NCI-H187 treated with DMSO at 0.1 percent for 48 hours (cell line): ENCODE data around the gene BCCIP.

Source experiments
- DNase-seq: peaks from one replicate; lab custom pipeline; 2025; lab: John Stamatoyannopoulos, UW

The BCCIP gene

GRCh38 chr10:125797994-125798662, 25.2 kb upstream of the BCCIP start:
- DNase-seq, result no peak

GRCh38 chr10:125799451-125800182, 23.7 kb upstream of the BCCIP start:
- no peak for DNase-seq

DNA sequence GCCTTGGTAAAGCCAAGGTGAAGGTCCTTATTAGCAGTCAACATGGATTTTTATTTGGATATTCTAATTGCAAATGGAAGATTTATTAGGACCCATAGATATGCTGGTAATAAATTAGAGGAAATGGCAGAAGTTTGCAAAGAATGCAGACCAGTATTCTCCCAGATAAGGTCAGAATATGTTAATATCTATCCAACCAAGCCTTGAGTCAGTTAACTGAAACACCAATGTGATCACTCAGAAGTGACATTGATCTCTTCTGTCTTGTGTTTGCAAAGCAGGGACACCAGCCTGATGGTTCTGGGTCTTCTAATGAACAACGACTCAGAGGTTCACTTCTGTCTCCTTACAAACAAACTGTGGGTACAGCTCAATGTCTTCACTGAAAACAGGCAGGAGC, 21.8 kb upstream of the BCCIP start:
- no peak for DNase-seq

DNA sequence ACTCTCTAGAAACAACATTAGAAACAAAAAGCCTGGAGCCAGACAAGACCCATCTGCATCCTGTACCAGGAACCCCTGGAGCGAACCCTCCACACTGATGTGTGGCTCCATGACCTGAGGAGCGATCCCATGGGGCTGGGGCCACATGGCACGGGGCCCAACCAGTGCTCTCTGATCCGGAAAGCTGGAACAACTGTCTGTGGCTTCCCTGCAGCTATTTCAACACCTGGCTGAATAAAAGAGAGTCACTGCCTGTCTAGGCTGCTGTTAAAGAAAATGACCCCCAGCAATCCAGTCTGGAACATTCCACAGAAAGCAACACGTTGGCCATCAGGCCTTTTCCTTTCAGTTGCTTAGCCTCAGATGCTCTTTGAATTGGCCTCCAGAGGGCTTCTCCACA, 21.2 kb upstream of the BCCIP start:
- DNase-seq, result no peak

GRCh38 chr10:125802739-125803138, 20.6 kb upstream of the BCCIP start:
- no peak for DNase-seq

DNA sequence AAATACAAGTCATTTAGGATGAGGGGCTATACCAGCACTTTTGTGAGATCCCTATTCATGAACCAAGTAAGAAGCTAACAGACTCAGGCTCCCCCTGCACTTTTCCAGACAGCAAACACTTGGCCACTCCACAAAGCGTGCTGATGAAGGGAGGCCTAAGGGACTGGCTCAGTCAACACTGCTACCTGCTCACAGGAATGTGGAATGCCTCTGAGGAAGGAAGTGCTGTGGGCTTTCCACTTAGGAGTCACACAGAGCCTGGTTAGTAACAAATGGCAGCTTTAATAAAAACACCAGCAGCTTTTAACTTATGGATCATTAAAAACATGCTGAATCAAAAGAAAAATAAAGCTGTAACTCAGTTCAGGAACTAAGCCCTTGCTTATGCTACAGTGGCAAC, 15.3 kb upstream of the BCCIP start:
- no peak for DNase-seq

GRCh38 chr10:125811251-125811650, 12.1 kb upstream of the BCCIP start:
- no peak for DNase-seq

DNA sequence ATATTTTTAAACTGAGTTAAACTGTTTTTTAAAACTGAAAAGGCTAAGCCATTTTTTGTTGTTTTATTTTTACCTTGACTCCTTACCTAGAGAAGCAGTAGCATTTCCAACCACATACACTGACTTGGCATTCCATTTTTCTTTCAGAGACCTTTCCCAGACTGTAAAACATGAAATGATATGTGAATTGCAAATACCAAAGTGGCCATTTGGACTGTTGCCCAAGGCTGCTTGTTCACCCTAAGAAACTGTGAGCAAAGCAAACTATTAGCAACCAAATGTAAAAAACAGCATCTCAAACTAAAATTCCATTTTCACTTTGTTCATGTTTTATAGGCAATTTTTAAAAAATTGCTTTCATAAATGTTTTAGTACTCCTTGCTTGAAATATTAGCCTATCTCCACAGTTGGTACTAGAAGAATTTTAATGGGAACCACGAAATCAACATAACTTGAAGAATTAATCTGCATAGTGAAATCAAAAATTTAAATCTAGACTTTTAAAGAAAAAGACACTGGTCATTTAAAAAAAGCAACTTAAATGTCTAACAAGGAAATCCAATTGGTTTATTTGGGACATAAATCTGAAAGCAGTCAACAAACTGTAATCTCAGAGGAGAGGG, 11.1 kb upstream of the BCCIP start:
- DNase-seq, result no peak

- no peak for DNase-seq
Measured at GRCh38 chr10:125815764-125816163, 7.6 kb upstream of the BCCIP start.

GRCh38 chr10:125816548-125816947, 6.8 kb upstream of the BCCIP start:
- no peak for DNase-seq

- DNase-seq, result no peak
Measured at GRCh38 chr10:125817337-125817946, 5.9 kb upstream of the BCCIP start.

DNA sequence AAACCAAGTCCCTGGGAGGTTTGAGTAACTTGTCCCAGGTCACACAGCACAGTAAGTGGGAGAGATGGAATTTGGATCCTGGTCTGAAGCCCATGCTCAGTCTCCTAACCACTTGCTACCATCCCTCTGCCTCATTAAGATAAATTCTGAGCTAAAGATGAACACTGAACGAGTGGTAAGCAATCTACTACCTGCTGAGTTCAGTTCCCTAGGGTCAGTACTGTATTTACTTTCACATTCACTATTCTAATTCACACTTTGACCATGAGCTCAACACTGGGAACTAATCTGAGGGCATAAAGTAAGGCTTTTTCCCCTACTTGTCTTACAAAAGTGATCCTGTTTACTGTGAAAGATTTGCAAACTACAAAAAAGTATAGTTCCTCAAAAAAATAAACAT, 2.6 kb upstream of the BCCIP start:
- no peak for DNase-seq

GRCh38 chr10:125823663-125824251, 411 bp downstream of the BCCIP start:
- no peak for DNase-seq

GRCh38 chr10:125824736-125825135, 1.4 kb downstream of the BCCIP start:
- no peak for DNase-seq

DNA sequence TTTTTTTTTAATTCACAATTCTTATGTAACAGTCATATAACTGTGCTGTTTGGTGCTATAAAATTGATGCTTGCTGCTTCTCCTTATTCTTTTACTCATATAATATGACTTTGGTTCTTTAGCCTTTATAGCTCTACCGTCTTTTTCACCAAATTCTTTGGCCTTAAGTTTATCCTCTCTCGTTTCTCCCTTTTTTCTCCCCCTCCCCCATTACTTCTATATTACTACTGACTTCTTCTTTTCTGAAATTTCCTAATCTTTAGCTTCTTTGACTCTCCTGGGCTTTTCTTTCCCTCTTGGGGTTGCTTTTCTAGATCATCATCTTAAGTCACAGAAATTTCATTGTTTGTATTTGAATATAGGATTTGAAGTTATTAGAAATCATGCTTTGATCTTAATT, 3.8 kb downstream of the BCCIP start:
- no peak for DNase-seq

GRCh38 chr10:125828311-125828710, 5.0 kb downstream of the BCCIP start:
- no peak for DNase-seq

GRCh38 chr10:125836746-125837145, 13.4 kb downstream of the BCCIP start:
- DNase-seq, result no peak

GRCh38 chr10:125838802-125839575, 15.6 kb downstream of the BCCIP start:
- peak; percentile 9 for DNase-seq

- no peak for DNase-seq
Measured at GRCh38 chr10:125840406-125840805, 17.1 kb downstream of the BCCIP start.

GRCh38 chr10:125840955-125841354, 17.6 kb downstream of the BCCIP start:
- DNase-seq, result no peak

- no peak for DNase-seq
Measured at GRCh38 chr10:125843603-125844329, 20.4 kb downstream of the BCCIP start.
